T-helper 9 cell (primary cell): ENCODE results near the gene LY86.
"Not testable (repeated sequence)": the region's sequence is repeated elsewhere in the genome, so short reads cannot be mapped to it uniquely, and the experiment has no call there.

Experiments
- DNase-seq: peaks from one replicate; pipeline ENCODE4 v3.0.0-alpha.2; 2020

Gene LY86

GRCh38 chr6:6654599-6655575, 66.4 kb downstream of the LY86 start:
- DNase-seq: no peak

- DNase-seq: no peak
These were observed 67.3 kb downstream of the LY86 start for GRCh38 chr6:6655805-6656251.

GRCh38 chr6:6656287-6656686, 67.8 kb downstream of the LY86 start:
- no peak for DNase-seq

GRCh38 chr6:6657085-6657819, 68.7 kb downstream of the LY86 start:
- no peak for DNase-seq

- no peak for DNase-seq
These were observed 69.3 kb downstream of the LY86 start for GRCh38 chr6:6657820-6658217.

GRCh38 chr6:6659600-6660327, 71.2 kb downstream of the LY86 start:
- DNase-seq: no peak

GRCh38 chr6:6660339-6661045, 72.0 kb downstream of the LY86 start:
- DNase-seq: no peak

- DNase-seq: no peak
These were observed 72.7 kb downstream of the LY86 start for GRCh38 chr6:6661191-6661590.

- no peak for DNase-seq
These were observed 73.2 kb downstream of the LY86 start for GRCh38 chr6:6661684-6662083.

- DNase-seq: no peak
These were observed 75.1 kb downstream of the LY86 start for GRCh38 chr6:6663421-6664135.

- DNase-seq: no peak
These were observed 77.2 kb downstream of the LY86 start for GRCh38 chr6:6665555-6666243.

- not testable (repeated sequence) for DNase-seq
These were observed 81.6 kb downstream of the LY86 start for GRCh38 chr6:6670150-6670549.

GRCh38 chr6:6674872-6675271, 86.4 kb downstream of the LY86 start:
- no peak for DNase-seq

GRCh38 chr6:6676910-6677441, 88.5 kb downstream of the LY86 start:
- DNase-seq: peak; percentile 70

GRCh38 chr6:6678185-6678671, 89.7 kb downstream of the LY86 start:
- no peak for DNase-seq

GRCh38 chr6:6678811-6679210, 90.3 kb downstream of the LY86 start:
- no peak for DNase-seq

- no peak for DNase-seq
These were observed 91.1 kb downstream of the LY86 start for GRCh38 chr6:6679633-6680032.

GRCh38 chr6:6680526-6680925, 92.0 kb downstream of the LY86 start:
- no peak for DNase-seq

- no peak for DNase-seq
These were observed 92.7 kb downstream of the LY86 start for GRCh38 chr6:6681075-6681849.

GRCh38 chr6:6682225-6682624, 93.7 kb downstream of the LY86 start:
- no peak for DNase-seq
